Measurements from ENCODE around the gene WBP1L.
"Not testable (repeated sequence)": the region's sequence is repeated elsewhere in the genome, so short reads cannot be mapped to it uniquely, and the experiment has no call there.

WBP1L gene

GRCh38 chr10:102743588-102744373, at the start of gene WBP1L:
Gene WBP1L, plus strand, starts transcription at chr10:102743948. Its CDS starts 106 bp downstream, at chr10:102744054.
- TF ChIP-seq, protein P1, sequence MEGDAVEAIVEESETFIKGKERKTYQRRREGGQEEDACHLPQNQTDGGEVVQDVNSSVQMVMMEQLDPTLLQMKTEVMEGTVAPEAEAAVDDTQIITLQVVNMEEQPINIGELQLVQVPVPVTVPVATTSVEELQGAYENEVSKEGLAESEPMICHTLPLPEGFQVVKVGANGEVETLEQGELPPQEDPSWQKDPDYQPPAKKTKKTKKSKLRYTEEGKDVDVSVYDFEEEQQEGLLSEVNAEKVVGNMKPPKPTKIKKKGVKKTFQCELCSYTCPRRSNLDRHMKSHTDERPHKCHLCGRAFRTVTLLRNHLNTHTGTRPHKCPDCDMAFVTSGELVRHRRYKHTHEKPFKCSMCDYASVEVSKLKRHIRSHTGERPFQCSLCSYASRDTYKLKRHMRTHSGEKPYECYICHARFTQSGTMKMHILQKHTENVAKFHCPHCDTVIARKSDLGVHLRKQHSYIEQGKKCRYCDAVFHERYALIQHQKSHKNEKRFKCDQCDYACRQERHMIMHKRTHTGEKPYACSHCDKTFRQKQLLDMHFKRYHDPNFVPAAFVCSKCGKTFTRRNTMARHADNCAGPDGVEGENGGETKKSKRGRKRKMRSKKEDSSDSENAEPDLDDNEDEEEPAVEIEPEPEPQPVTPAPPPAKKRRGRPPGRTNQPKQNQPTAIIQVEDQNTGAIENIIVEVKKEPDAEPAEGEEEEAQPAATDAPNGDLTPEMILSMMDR (conservative IDR thresholded peaks at IDR 0.05; ENCODE audit: low read depth): no peak
- H3K27ac ChIP-seq: peak within 1 kb of the TSS; percentile 79
- CTCF ChIA-PET: interaction anchor here (0.6 kb wide), 1 partner anchor 173 kb away, joined by 3 read pairs; no protein-coding TSS in a partner anchor
- POLR2A ChIA-PET (ENCODE audit: low non-redundant PET): interaction anchor here (0.5 to 1.2 kb wide), 3 partner anchors 29 to 33 kb away, joined by 3 read pairs; partner anchors contain the start of genes ARL3 and SFXN2
- DNase-seq (ENCODE audit: low spot score): peak; percentile 99

- CTCF ChIA-PET; DNase-seq (ENCODE audit: low spot score); POLR2A ChIA-PET (ENCODE audit: low non-redundant PET): not testable (repeated sequence)
- H3K27ac ChIP-seq: peak overlapping the region; percentile 63; the same call in 1 of the 2 replicates
Measured at GRCh38 chr10:102695401-102695800, 48.3 kb upstream of the WBP1L start.

DNA sequence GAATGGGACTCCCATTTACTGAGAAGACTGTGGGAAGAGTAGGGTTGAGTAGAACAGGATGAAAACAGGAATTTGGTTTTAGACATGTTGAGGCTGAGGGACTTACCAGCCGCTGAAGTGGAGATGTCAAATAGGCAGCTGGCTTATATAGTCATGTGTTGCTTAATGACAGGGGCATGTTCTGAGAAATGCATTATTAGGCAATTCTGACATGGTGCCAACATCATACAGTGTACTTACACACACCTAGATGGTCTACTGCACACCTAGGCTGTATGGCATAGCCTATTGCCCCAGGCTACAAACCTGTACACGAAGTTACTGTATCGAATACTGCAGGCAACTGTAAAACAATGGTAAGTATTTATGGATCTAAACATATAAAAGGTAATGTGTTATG, 47.0 kb upstream of the WBP1L start:
- TF ChIP-seq, protein P1 (conservative IDR thresholded peaks at IDR 0.05; ENCODE audit: low read depth): no peak
- ChIA-PET CTCF (no interaction called here), POLR2A (ENCODE audit: low non-redundant PET) (interaction anchor here (0.6 kb wide), 1 partner anchor 497 kb away, joined by 4 read pairs; no protein-coding TSS in a partner anchor)
- peak overlapping the region; percentile 63 for H3K27ac ChIP-seq
- no peak for DNase-seq (ENCODE audit: low spot score)

- ChIA-PET CTCF (interaction anchor here (1.3 kb wide), 1 partner anchor 20 kb away, joined by 4 read pairs; no protein-coding TSS in a partner anchor), POLR2A (ENCODE audit: low non-redundant PET) (no interaction called here)
Measured at GRCh38 chr10:102698894-102699293, 44.9 kb upstream of the WBP1L start.

GRCh38 chr10:102701272-102701671, 42.5 kb upstream of the WBP1L start:
- ChIA-PET CTCF (no interaction called here), POLR2A (ENCODE audit: low non-redundant PET) (no interaction called here)
- TF ChIP-seq, protein P1 (conservative IDR thresholded peaks at IDR 0.05; ENCODE audit: low read depth): no peak
- no peak overlapping the region for H3K27ac ChIP-seq
- DNase-seq (ENCODE audit: low spot score): no peak

More at GRCh38 chr10:102698894-102699293, 44.9 kb upstream of the WBP1L start:
- no peak for DNase-seq (ENCODE audit: low spot score)
- TF ChIP-seq, protein P1 (conservative IDR thresholded peaks at IDR 0.05; ENCODE audit: low read depth): no peak
- H3K27ac ChIP-seq: no peak overlapping the region

DNA sequence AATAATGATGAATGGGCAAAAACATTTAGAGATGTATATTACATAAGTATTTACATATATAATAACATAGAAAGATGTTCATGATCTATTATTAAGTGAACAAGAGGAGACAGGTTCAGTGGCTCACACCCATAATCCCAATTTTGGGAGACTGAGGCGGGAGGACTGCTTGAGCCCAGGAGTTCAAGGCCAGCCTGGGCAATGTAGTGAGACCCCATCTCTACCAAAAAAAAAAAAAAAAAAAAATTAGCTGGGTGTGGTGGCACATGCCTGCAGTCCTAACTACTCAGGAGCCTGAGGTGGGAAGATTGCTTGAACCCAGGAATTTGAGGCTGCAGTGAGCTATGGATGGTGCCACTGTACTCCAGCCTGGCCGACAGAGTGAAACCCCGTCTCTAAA, 42.0 kb upstream of the WBP1L start:
- no peak overlapping the region for H3K27ac ChIP-seq
- TF ChIP-seq, protein P1 (conservative IDR thresholded peaks at IDR 0.05; ENCODE audit: low read depth): no peak
- ChIA-PET CTCF (no interaction called here), POLR2A (ENCODE audit: low non-redundant PET) (no interaction called here)
- DNase-seq (ENCODE audit: low spot score): no peak

- POLR2A ChIA-PET (ENCODE audit: low non-redundant PET): interaction anchor here (0.8 kb wide), 1 partner anchor 49 kb away, joined by 4 read pairs; no protein-coding TSS in a partner anchor
- H3K27ac ChIP-seq: no peak overlapping the region
- TF ChIP-seq, protein P1 (conservative IDR thresholded peaks at IDR 0.05; ENCODE audit: low read depth): no peak
Measured at GRCh38 chr10:102702742-102703141, 41.0 kb upstream of the WBP1L start.

More at GRCh38 chr10:102702742-102703141, 41.0 kb upstream of the WBP1L start:
- DNase-seq (ENCODE audit: low spot score): no peak
- CTCF ChIA-PET: interaction anchor here (0.7 to 0.8 kb wide), 2 partner anchors 53 to 366 kb away, joined by 3 read pairs; no protein-coding TSS in a partner anchor

Measured in RWPE1 (cell line).